HG02798 (cell line): ENCODE results near the gene NRTN.
A peak's percentile ranks its signal among the peaks of the same experiment; 100 is the strongest.

Source experiments
- ATAC-seq: cut with Tn5 transposase; IDR thresholded peaks from one replicate; pipeline ENCODE4 v1.9.1; 2021; ENCODE audit warnings: mild to moderate bottlenecking; ENCODE audit not compliant: unreplicated experiment, poor library complexity

NRTN gene

DNA sequence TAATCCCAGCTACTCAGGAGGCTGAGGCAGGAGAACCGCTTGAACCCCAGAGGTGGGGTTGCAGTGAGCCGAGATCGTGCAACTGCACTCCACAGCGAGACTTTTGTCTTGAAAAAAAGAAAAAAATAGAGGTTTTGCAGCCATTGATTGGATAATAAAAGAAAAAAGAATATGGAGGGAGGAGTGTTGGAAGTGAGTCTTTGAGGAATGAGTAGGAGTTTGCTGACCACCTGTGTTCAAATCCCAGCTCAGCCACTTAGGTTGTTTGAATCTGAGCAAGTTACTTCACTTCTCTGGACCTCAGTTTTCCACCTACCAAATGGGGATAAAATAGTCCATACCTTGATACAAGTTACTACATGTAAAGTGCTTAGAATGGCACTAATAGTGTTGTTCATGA is 6.2 kb downstream of the NRTN start:
- no peak for ATAC-seq

DNA sequence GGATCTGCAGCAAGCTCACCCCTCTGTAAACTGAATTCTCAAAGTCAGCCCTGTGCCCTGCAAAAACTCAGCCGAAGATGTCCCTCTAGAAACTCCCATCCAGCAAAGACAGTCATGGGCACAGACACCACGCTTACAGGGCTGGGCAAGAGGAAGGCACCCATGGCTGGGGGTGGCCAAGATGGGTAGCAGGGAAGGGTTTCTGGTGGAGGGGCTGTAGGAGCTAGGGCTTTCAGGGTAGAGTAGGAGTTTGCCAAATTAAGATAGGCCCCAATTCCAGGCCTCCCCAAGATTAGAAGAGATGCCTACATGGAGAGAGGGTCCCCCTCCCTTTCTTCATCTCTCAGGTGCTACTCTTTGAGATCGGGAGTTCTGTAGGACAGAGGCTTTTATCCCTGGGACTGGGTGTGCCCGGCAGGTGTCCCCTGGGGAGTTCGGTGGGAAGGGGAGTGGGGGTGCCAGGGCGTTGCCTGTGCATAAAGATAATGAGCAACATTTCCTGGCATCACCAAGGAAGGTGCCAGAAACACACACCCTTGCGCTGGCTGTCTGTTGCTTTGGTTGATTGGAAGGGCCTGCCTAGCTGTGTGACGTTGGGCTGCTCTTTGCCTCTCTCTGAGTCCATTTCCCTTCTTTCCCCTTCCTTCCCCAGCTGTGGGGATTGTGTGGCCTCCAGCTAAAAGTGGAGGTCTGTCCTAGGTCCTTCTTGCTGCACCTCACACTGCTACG is 9.4 kb downstream of the NRTN start:
- ATAC-seq: no peak

DNA sequence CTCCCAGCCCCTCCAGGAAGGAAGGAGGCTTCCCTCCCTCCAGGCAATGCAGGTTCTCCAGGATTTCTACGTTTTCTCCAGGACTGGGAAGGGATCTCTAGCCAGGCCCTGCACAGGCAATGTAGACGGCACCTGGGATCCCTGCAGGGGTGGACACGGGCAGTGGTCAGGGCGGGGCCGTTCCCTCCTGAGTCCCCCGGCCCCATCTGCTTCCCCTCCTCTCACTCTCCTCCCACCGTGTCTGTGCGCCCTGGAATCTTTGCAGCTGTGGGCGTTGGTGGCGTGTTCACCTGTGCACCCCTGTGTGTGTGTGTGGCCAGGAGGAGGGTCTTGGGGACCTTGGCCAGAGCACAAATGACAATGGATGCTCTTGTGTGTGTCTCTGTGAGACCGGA is 10.0 kb downstream of the NRTN start:
- ATAC-seq: no peak

- no peak for ATAC-seq
Observed at GRCh38 chr19:5817218-5817617, 12.4 kb downstream of the NRTN start.

- no peak for ATAC-seq
Observed at GRCh38 chr19:5818594-5818993, 13.7 kb downstream of the NRTN start.

- no peak for ATAC-seq
Observed at GRCh38 chr19:5820785-5821184, 15.9 kb downstream of the NRTN start.

- ATAC-seq: no peak
Observed at GRCh38 chr19:5821521-5822180, 16.8 kb downstream of the NRTN start.

GRCh38 chr19:5822181-5822844 is 17.4 kb downstream of the NRTN start:
- ATAC-seq: no peak

GRCh38 chr19:5823579-5824281 is 18.9 kb downstream of the NRTN start:
- no peak for ATAC-seq

DNA sequence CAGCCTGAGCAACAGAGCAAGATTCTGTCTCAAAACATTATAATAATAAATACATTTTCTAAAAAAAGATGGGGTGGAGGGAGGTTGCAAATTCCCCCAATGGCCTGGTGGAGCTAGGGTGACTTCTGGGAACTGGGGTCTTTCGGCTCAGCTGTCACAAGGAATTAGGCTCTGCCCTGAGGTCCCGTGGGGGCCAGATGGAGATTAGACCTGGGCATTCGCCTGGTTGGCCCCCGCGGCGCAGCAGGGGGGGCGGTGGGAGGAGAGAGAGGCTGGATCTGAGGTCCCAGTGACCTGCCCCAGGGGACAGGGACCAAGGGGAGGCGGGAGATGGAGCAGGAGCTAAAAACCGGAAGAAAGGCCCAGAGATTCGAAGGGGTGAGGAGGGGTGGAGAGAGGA is 19.9 kb downstream of the NRTN start:
- ATAC-seq: no peak

- ATAC-seq: no peak
Observed at GRCh38 chr19:5825178-5825577, 20.3 kb downstream of the NRTN start.

- ATAC-seq: no peak
Observed at GRCh38 chr19:5826531-5827341, 21.9 kb downstream of the NRTN start.

DNA sequence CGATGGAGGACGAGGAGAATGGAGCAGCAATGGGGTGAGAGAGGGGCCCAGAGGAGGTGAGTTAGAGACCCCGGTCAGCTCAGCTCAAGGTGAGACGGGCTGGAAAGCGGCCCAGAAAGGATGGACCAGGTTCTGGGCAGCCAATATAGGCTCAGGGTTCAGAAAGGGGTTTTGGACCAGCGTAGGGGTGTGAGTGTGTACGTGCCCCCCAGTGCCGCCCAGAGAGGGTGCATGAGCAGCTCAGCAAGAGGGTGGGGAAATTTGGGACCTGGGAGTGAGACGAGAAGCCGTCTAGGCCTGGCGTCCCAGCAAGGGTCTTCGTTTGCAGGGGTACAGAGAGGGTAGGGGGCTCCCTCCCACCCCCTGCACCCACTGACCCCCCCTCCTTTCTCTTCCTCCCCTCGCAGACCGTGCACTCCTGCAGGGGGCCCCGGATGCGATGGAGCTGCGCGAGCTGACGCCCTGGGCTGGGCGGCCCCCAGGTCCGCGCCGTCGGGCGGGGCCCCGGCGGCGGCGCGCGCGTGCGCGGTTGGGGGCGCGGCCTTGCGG is 22.5 kb downstream of the NRTN start:
- ATAC-seq: no peak

DNA sequence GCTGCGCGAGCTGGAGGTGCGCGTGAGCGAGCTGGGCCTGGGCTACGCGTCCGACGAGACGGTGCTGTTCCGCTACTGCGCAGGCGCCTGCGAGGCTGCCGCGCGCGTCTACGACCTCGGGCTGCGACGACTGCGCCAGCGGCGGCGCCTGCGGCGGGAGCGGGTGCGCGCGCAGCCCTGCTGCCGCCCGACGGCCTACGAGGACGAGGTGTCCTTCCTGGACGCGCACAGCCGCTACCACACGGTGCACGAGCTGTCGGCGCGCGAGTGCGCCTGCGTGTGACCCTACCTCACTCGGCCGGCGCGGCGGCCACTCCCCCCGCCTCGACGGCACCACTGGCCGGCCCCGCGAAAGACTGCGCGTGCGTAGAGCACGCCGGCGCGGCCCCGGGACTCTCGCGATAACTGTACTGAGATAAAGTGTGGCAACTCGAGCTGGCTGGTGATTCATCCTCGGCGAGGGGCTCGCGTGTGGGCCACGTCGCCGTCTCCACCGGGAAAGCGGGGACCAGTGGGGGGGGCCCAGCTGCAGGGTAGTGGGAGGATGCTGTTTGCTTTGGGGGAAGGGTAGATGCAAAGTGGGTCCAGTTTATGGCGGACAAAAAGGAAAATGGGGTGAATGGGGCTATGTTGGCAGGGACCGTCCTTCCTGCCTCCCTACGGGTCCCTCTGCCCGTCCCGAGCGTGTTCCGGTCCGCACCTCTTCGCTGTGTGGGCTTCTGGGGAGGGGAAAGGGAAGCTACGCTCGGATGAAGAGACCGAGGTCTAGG is 23.2 kb downstream of the NRTN start:
- ATAC-seq: peak; percentile 74

GRCh38 chr19:5828661-5829566 is 24.0 kb downstream of the NRTN start:
- no peak for ATAC-seq

DNA sequence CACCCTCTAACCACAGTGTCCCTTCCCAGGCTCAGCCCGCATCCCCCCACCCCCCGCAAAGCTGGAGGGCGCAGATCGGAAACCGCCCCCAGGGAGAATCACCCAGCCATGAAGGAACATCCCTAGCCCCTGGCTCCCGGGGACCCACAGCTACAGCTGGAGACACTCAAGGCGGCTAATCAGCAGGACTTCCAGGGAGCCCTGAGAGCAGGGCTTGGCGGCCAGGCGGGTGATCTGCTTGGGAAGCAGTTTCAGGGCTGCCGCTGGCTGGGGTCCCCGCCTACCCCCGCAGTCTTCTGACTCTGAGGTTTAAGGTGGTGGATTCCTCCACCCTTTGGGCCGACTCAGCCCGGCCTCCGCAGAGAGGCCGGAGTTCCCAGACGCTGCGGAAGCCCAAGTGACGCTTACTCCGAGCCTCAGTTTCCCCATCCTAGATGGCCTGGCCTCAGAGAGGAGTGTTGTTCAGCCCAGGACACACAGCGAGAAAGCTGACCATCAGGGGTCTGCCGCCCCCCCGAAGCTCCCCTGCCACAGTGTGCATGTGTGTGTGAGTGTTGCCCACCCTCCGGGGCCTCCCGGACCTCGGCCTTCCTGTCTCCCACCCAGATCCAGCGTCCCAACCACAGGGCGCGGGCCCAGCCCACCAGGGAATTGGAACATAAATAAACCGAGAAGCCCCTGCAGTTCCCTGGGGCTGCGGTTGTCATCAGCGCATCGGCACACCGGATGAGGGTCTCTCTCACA is 24.9 kb downstream of the NRTN start:
- ATAC-seq: no peak

DNA sequence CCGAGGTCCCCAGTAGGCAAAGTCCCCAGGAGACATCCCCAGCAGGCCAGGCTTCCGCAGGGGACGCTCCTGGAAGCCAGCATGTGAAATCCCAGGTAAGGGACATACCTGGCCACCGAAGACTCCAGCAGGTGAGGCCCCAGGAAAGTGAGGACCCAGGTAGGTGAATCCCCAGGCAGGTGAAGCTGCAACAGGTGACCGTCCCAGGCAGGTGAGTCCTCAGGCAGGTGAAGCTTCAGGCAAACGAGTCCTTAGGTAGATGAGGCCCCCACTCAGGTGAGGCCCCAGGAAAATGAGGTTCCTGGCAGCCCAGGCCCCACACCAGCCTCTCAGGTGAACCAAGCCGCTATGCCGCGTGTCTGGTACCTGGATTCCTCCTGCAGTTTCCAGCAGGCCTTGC is 26.3 kb downstream of the NRTN start:
- no peak for ATAC-seq
